Brain microvascular endothelial cell (primary cell): Measurements from ENCODE around the gene NSUN2.

ENCODE experiments used
- DNase-seq: peaks from one replicate; pipeline ENCODE4 v3.0.0-alpha.2; 2020
- H3K27ac ChIP-seq: fragments of 250-450 bp; sonication (Bioruptor Pico); 2 replicates; pipeline ENCODE4 v1.5.1; 2020; ENCODE audit warnings: mild to moderate bottlenecking, moderate library complexity
- H3K27me3 ChIP-seq: fragments of 250-450 bp; sonication (Bioruptor Pico); replicated peaks from 2 replicates; pipeline ENCODE4 v1.5.1; 2020; ENCODE audit warnings: mild to moderate bottlenecking
- H3K36me3 ChIP-seq: fragments of 250-450 bp; sonication (Bioruptor Pico); replicated peaks from 2 replicates; pipeline ENCODE4 v1.5.1; 2020; ENCODE audit warnings: mild to moderate bottlenecking
- H3K4me3 ChIP-seq: 2 replicates; pipeline ENCODE4 v1.5.1; 2011; ENCODE audit warnings: low read depth, mild to moderate bottlenecking, control low read depth, low read length, moderate library complexity
- in situ Hi-C: cut with HindIII; loops from 2 replicates; pipeline ENCODE4 v1.10.0; 2017; ENCODE audit warnings: low sequenced_read_pairs, low pct_ligation_motif_present
- TF ChIP-seq, protein P1 (sequence below): IDR thresholded peaks from 2 replicates; pipeline ENCODE4 v1.5.1; 2011; ENCODE audit warnings: low read depth, mild to moderate bottlenecking, moderate library complexity, low read length, control low read depth, inconsistent platforms; ENCODE audit errors: missing control alignments

Gene NSUN2

DNA sequence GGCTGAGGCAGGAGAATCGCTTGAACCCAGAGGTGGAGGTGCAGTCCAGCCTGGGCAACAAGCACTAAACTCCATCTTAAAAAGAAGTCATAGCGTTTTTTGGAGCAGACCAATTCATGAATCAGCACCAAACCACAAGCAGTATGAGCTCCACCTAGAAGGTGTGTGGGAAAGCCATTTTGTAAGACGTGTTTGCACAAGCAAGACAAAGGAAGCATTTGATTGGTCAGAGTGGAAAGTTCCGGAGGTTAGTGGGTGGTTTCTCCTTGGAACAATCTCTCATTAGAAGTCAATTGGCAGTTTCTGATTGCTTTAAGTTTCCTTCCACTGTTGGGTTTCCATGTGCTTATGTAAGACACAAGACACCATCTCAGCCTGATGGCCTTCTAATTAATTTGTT is 5.4 kb upstream of the NSUN2 start:
- TF ChIP-seq, protein P1, sequence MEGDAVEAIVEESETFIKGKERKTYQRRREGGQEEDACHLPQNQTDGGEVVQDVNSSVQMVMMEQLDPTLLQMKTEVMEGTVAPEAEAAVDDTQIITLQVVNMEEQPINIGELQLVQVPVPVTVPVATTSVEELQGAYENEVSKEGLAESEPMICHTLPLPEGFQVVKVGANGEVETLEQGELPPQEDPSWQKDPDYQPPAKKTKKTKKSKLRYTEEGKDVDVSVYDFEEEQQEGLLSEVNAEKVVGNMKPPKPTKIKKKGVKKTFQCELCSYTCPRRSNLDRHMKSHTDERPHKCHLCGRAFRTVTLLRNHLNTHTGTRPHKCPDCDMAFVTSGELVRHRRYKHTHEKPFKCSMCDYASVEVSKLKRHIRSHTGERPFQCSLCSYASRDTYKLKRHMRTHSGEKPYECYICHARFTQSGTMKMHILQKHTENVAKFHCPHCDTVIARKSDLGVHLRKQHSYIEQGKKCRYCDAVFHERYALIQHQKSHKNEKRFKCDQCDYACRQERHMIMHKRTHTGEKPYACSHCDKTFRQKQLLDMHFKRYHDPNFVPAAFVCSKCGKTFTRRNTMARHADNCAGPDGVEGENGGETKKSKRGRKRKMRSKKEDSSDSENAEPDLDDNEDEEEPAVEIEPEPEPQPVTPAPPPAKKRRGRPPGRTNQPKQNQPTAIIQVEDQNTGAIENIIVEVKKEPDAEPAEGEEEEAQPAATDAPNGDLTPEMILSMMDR = no peak
- Histone ChIP-seq H3K36me3 (no peaks in the 10 kb centered on the region), H3K4me3 (no peak overlapping the region), H3K27ac (no peak overlapping the region), H3K27me3 (no peaks in the 10 kb centered on the region)
- DNase-seq = no peak
- in situ Hi-C loops = loop anchor here (25.0 kb wide), 1 partner anchor 99 kb away; no protein-coding TSS in a partner anchor

DNA sequence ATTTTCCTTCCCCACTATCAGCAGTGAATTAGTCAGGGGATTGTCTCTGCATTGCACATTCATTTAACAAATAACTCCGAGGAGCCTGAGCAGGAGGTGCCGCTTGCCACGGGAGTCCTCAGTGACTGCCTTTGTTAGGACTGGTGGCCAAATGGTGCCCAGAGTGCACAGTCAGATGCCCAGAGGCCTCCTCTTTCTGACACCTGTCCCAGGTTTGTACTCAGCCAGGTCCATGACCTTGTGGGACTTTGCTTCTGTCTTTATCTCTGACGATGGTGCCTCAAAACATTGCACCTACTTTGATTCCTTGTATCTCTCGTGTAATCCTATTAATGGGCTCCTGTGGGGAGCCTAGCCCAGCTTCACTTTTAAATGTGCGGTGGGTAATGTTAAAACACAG is 4.7 kb upstream of the NSUN2 start:
- Histone ChIP-seq H3K4me3 (no peak overlapping the region), H3K27ac (no peak overlapping the region), H3K36me3 (no peaks in the 10 kb centered on the region), H3K27me3 (no peaks in the 10 kb centered on the region)
- TF ChIP-seq, protein P1 = no peak
- in situ Hi-C loops = loop anchor here (25.0 kb wide), 1 partner anchor 100 kb away; no protein-coding TSS in a partner anchor
- no peak for DNase-seq

DNA sequence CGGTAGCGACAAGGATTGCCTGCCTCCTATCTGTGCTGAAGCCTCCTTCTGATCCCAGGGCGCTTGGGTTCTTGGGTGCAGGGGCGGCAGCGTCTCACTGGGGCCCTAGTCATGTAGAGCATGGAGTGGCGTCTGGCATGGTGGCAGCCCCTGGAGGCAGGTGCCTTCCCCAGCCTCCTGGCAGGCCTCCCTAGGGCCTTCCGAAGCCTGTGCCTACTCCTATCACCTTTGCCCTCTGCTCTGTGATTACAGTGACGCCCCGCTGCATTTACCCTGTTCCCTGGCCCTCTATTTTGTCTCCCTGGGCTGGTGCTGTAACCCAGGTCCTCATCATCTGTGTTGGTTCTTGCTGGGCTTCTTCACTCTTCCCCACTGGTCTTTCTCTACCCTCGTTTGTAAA is 4.2 kb upstream of the NSUN2 start:
- TF ChIP-seq, protein P1 = no peak
- Histone ChIP-seq H3K27ac (no peak overlapping the region), H3K27me3 (no peaks in the 10 kb centered on the region), H3K36me3 (no peaks in the 10 kb centered on the region), H3K4me3 (no peak overlapping the region)
- in situ Hi-C loops = loop anchor here (25.0 kb wide), 1 partner anchor 100 kb away; no protein-coding TSS in a partner anchor
- no peak for DNase-seq

DNA sequence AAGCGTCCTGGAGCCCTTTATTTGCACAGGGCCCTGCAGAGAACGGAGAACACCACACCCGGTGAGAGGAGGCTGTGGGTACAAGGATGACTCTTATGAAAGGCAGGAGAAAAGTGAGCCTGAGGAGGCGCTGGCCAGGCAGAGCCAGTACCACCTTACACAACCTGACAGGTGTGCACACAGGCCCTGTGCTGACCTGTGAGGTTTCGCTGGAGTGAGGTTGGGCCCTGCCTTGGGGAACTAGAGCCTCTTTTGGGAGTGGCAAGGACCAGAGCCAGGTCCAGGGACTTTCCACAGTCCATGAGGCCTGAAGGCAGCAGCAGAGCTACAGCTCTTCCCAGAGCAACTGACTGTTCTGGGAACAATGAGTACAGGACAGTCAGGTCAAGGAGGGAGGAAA is 3.4 kb upstream of the NSUN2 start:
- H3K36me3 ChIP-seq = peaks cover 1% of the 10 kb centered on the region
- no peak for DNase-seq
- TF ChIP-seq, protein P1 = no peak
- H3K27me3 ChIP-seq = no peaks in the 10 kb centered on the region
- no peak overlapping the region for H3K27ac ChIP-seq
- no peak overlapping the region for H3K4me3 ChIP-seq
- in situ Hi-C loops = loop anchor here (25.0 kb wide), 1 partner anchor 101 kb away; no protein-coding TSS in a partner anchor

DNA sequence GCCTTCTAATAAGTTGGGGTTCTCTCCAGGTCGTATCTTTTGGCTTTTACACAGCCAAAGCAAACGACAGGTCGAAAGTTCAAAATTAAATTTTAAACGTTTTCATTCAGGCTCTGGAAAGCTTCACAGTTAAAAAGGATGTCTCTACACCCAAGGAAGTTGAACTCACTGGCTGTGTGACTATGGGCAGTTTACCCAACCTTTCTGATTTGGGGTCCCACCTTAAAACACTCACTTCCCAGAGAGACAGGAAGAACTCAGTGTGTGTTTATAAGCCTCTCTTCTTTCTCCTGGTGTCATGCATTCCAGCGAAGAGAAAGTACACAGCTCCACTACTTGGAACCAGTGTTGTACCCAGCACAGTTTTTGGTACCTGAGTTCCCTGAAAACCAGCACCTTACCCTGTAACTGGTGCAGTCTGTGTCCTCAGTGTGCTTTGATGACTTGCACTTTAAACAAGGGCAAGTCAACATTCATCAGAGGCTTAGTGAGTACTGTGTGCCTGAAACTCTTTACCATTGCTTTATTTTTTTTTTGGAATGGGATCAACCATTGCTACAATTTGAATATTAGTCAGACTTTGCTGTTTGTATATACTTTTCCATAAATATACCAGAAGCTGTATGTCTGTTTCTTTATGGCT is 2.1 kb upstream of the NSUN2 start:
- TF ChIP-seq, protein P1 = no peak
- in situ Hi-C loops = loop anchor here (25.0 kb wide), 1 partner anchor 102 kb away; no protein-coding TSS in a partner anchor
- DNase-seq = no peak
- H3K4me3 ChIP-seq = no peak overlapping the region
- H3K27ac ChIP-seq = no peak overlapping the region
- H3K36me3 ChIP-seq = peaks cover 10% of the 10 kb centered on the region
- H3K27me3 ChIP-seq = no peaks in the 10 kb centered on the region
